Kidney tubule cell (primary cell): ENCODE results near the gene COPS3.

Experiments used
- DNase-seq: peaks from one replicate; pipeline ENCODE4 v3.0.0-alpha.2; 2018; ENCODE audit warnings: low spot score

Gene COPS3

DNA sequence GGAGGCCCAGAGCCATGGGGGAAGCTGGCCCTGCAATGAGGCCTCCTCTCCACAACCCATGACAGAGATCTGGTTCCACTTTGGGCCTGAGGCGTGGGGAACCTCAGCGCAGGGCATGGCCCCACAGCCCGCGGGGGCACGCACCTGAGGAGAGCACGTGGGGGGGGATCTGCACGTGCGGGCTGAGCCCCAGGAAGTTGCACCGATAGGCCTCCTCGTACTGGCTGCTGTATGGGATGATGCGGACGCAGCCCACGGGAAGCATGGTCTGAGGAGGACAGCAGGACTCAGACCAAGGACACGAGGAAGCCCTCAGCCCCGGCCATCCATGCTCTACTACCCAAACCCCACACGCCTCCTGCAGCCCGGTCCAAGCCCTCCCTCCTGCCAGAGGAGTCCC is 64.8 kb downstream of the COPS3 start:
- no peak for DNase-seq

DNA sequence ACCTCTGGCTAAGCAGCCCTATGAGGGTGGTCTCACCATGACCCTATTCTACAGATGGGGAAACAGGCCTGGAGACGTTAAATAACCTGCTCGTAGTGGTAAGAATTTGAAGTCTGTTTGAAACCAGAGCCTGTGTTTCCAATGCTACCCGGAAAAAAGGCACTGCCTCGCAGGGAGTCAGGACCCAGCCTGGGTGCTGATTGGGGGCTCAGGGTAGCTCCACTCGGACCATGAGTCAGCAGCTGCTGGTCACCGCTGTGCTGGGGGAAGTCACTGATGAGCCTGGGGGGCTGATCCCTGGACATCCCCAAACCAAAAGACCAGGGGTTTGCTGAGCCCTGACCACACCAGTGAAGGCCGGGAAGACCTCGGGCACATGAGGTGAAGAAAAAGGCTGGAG is 65.5 kb downstream of the COPS3 start:
- DNase-seq: no peak

DNA sequence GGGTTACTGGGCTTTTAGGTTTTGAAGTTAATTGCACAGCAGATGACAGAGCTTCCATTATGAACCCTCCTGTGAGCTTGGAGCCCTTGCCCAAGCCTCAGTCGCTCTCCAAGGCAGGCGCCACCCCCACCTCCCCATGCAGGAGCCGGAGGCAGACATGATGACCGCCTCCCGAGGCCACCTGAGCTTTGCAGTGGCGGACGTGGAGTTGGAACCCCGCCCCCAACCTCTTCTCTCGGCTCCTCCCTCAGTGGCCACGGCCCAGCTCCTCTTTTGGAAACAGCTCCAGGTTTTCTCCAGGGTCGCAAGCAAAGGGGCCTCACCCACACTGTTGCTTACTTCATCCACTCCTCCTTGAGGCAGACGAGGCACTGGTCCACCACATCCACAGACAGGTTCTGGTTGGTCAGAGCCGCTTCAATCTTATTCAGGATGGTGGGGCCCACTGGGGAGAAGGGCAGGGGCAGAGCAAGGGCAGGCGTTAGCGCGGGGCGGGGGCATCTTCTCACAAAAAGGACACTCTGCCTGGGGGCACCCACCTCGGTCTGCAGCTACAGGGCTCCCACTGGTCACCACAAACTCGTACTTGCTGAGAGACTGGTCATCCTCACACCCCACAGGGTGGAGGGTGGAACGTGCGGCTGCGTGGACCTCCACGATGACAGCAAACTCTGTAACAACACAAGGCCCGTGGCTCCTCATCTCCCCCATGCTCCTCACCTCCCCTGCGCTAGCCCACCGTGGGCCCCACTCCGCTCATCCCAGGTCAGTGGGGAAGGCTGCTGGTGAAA is 66.2 kb downstream of the COPS3 start:
- DNase-seq: no peak

DNA sequence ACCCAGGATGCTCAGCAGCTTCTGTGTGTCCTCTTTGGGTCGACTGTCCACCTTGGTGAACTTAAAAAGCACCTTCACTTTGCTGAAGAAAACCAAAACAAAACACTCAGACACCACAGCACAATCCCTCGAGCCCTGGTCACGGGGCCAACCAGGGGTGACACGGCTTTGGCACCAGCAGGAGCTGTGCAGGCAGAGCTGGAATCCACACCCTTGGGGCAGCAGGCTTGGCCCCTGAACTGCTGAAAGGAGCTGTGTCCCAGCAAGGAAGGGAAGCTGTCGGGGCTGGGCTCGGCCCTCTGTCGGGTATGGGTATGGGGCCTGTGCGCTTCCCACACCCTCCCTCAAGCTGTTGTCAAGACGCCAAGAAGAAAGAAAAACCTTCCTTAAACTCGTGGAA is 67.3 kb downstream of the COPS3 start:
- DNase-seq: no peak

DNA sequence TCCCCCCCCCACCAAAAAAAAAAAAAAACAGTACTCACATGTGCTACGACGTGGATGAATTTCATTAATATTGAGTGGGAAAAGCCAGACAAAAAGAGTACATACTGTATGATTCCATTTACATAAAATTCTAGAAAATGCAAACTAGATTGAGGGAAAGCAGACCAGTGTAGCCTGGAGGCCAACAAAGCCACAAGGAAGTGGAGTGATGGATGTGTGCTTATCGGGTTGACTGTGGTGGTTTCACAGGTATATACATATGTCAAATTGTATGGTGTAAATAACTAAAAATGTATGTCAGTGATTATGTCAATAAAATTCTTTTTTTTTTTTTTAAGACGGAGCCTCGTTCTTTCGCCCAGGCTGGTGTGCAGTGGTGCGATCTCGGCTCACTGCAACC is 73.0 kb downstream of the COPS3 start:
- DNase-seq: no peak

DNA sequence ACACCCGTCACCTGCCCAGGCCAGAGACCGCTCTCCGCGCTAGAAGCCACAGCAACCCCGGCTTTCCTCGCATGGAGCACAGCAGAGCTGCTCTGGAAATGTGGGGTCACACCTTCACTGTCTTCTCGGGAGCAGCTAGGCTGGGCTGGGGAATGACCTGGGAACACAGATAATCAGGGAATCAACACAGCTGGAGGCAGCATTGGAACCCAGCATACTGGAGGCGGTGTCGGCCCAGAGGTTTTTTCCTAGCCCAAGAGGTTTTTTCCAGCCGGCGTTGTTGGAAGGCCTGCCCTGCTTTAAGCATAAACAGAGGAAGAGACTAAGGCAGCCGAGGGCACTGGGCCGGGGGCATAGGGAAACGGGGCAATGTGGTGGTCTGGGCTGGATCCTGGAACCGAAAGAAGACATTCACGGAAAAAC is 74.1 kb downstream of the COPS3 start:
- no peak for DNase-seq

DNA sequence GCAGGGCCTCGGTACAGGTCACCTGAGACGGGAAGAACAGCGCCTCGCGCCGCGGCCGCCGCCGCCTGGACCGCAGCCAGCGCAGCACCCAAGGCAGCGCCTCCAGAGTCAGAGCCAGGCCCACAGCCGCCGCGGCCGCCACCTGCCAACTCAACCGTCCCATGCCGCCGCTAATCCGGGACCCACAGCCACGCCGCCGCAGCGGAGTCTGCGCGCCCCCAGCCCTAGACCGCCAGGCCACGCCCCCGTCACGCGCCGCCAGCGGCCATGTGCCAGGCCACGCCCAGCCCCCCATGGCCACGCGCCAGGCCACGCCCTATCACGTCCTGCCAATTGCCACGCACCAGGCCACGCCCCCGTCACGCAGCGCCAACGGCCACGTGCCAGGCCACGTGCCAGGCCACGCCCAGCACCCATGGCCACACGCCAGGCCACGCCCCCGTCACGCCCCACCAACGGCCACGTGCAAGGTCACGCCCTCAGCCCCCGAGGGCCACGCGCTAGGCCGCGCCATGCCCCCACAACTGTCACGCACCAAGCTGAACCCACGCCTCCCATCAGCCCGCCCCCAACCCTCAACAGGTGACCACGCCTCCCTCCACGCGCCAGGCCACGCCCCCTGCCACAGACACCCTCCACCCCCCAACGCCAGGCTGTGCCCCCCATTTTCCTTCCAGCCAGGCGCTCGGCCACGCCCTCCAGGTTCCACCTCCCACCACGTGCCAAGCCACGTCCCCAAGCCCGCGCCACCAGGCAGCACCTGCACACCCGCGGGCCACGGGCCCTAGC is 74.7 kb downstream of the COPS3 start, which contains the start of gene PLD6:
PLD6 (minus strand) TSS at position 210 of the 789 bp plus-strand sequence; CDS start at position 163, 47 bp downstream.
- DNase-seq: peak; percentile 85

DNA sequence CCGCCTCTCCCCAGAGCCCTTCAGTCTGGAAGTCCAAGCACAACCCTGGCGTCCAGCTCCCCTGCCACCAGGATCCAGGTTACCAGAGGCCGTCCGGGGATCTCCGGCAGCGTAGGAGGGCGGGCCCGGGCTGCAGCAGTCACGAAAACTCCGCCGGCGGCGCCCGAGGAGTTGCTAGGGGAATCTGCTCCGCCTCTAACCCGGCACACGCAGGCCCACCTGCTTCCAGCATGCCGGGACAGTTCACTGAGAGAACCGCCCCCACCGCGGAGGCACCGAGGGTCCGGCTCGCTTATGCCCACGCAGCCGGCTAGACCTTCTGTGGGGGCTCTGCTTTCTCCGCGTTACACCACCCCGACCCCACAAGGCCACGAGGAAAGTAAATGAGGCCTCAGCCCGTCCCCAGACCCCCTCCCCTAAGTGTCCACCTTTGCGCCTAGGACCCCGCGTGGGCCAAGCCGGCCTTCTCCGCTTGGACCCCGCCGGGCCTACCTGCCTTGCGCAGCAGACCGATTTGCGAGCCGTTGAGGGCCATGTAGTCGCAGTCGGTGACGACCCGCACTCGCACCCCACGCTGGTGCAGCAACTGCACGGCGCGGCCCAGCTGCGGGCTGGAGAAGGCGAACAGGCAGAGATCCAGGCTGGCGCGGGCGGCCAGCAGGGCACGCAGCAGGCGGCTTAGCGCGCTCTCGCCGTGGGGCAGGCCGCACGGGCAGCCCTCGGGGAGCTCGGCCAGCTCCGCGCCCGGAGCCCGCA is 75.5 kb downstream of the COPS3 start:
- DNase-seq: peak; percentile 75

DNA sequence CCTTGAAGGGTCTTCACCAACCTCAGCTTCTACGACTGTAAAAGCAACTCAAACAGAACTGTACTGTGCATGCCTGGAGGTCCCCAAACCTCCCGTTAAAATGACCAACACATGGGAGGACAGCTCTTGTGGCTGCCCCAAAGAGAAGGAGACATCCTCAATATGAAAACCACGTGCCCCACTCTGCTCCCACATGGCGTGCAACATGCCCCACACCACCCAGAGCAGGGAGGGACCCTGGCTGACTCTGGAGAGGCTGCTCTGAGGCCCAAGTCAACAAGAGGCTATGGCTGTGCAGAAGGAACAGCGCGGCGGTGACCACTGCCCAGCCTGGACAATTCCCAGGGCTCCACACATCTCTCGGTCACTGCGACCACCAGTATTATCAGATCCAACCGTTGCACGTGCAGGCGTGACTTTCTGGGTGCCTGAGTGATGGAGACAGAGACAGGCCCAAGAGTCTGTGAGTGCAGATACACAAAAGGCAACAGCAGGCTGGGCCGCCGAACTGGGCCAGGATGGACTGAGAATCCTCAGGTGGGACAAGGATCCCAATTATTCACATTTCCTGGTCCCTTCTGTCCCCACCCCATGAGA is 76.3 kb downstream of the COPS3 start:
- no peak for DNase-seq

DNA sequence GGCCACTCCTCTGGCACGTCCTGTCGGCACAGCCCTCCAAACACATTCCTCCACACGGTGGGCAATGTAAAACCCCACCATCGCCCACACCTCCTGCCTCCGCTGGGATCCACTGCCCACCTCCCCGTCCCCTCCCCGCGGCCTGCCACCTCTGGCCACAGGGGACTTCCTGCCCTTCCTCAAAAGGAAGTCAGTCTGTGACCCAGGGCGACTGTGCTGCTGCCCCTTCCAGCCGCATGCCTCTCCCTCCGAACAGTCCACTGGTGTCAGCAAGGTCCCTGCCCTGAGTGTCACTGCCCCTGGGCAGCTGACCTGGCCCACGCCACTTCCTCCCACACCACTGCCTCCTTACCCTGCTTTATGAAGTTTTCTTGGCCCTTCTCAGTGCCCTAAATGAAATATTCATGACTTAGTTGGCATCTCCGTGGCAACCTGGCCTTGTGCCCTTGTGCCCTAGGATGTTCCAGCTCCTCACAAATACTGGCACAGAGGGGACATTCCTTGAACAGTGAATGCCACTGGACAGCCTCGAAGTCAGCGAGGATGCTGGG is 76.9 kb downstream of the COPS3 start:
- DNase-seq: no peak

DNA sequence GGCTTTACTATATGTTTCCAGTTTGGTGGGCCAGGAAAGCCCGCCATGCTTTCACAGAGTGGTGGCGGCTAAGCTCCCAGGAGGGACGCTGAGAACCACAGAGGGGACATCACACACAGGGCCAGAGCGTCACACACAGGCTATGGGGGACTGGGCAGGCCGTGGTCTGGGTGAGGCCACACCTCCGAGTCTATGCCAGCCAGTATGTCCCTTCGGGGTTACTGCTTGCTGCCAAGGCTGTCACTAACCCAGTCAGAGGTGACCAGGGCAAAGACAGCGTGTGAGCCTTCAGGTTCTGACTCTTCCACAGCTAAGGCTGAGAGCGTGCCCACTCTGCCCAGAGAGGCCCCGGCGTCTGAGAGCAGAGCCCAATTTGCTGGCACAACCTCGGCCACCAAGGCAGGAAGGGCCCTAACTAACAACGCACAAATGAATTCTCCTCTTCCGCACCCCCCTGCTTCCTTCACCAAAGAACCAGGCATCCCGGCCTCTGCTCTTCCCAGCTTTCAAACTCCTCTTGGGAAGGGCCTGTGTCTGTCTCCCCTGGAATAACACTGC is 77.8 kb downstream of the COPS3 start:
- no peak for DNase-seq

DNA sequence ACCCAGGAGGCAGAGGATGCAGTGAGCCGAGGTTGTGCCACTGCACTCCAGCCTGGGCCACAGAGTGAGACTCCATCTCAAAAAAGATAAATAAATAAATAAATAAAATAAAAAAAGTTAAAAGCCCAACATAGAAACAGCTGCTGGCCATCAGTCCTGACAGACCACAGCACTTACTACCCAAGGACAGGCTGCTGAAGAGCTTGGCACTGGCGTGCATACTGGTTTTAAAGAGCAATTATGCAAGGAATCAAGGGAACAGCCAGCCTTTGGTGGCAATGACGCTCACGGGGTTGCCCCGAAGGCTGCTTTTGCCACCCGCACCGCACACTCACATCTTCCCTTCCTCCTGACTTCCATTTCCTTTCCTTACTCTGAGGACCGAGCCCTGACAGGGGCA is 79.1 kb downstream of the COPS3 start:
- no peak for DNase-seq

DNA sequence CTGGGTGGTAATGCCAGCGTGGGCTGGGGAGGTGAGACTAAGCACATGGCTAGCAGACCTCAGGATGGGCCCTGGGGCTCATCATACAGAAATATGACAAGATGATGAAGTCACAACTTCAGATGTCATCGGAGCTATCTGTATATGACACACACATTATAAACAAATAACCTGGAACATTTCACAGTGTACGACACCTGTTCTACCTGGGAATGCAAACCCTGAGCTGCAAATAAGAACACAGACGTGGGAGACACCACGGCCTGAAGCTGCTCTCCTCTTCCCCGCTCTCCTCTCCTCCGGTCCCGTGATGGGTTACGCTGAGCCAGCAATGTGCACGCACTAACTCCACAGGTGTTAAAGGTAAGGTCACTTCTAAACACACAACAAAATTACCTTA is 79.8 kb downstream of the COPS3 start:
- DNase-seq: no peak

DNA sequence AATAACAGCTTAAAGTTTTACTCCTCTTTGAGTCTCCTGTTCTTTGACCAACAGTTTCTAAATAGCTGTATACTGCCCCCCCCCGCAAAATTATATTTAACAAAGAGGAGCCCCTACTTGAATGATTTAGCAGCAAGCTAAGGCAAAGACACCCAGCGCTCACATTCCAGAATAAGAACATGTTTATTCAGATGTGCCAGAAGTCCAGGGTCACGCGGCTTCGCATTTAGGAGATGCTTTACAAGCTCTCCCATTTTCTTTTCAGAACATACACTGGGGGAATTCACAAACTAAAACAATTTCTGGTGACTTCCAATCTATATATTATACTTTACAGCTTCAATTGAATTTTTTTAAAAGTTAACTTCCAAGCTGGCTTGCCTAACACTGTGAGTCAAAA is 80.2 kb downstream of the COPS3 start:
- no peak for DNase-seq

DNA sequence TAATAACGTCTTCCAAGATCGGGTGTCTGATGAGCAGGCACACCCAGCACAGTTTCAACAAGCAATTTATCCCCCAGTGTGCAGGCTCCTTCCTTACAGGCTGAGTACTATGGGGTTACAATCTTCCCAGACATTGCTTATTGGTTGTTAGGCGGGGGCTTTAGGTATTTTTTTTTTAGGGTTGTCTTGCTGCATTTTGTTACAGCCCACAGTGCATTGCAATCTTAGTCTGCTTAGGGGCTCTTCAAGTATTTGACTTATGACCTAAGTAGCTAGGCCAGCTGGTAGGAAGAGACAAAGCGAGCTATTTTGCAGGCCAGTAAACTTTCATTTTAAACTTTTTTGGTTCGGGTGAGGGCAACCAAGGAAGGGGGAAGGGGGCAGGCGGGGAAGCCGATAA is 80.7 kb downstream of the COPS3 start:
- DNase-seq: no peak

DNA sequence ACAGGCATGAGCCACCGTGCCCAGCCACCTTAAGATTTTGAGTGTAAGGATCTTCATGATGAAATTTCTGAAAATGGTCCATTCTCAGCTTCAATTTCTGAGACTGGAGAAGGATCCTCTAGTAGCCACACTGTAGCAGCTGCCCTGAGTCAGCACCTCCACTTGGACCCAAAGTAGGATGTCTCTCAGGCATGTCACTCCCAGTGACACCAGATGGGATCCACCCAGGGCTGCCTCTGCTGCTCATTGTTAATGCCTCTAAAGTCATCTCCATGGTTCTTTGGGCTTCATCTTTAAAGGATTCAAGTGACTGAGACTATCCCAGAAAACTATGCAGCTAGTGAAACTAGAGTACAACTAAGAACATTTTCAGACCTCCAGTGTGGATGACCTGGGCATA is 82.8 kb downstream of the COPS3 start:
- no peak for DNase-seq

DNA sequence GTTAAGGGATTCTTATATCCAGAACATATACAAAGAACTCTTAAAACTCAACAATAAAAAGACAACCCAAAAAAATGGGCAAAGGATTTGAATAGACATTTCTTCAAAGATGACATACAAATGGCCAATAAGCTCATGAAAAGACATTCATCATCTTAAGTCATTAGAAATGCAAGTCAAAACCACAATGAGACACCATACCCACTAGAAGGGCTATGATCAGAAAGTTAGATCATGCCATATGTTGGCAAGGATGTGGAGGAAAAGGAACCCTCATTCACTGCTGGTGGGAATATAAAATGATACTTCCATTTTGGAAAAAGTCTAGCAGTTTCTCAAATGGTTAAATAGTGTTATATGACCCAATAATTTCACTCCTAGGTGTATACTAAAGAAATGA is 84.3 kb downstream of the COPS3 start:
- DNase-seq: peak; percentile 28
